Measurements from ENCODE around the gene MLLT1. TPM values are rescaled to one million over a fixed set of nuclear protein-coding genes. Genes with fewer than 3 reads are reported as not detected.

MLLT1 gene
- total and polyA plus RNA-seq, 2 of the 8 experiments (the other 6 are each of a cell fraction or from before 2014, with no cell fraction given): 18.8 to 45.1 TPM

- H3K56ac ChIP-seq (replicated peaks; ENCODE audit: insufficient read length, low read depth, low read length): no peak overlapping the region
- DNase-seq (ENCODE audit: low read depth in 1 of 2, low spot score in 2 of 2) (no peak), FAIRE-seq (no peak)
- H4K8ac ChIP-seq (ENCODE audit: extremely low read depth, insufficient read depth, low read length): no peak overlapping the region; the same call in 1 of the 2 replicates
- no peak overlapping the region for H2AFZ ChIP-seq (ENCODE audit: low read length)
- no peak overlapping the region for H3K27ac ChIP-seq (ENCODE audit: low read depth, low read length)
- no peak overlapping the region for H4K5ac ChIP-seq (ENCODE audit: insufficient read length, low read depth, low read length)
- no peak overlapping the region for H3K14ac ChIP-seq (ENCODE audit: insufficient read length)
- no peak overlapping the region for H2BK12ac ChIP-seq (ENCODE audit: low read depth, low read length)
- H2BK15ac ChIP-seq (ENCODE audit: low read length): no peak overlapping the region
- H2BK120ac ChIP-seq (replicated peaks; ENCODE audit: low read depth, low read length): no peak overlapping the region
- H3K4me1 ChIP-seq (replicated peaks in 1 of 4; ENCODE audit: control insufficient read depth in 3 of 4, insufficient read depth in 4 of 4, low read length in 3 of 4): peaks cover 0 to 3% (median 0%) of the 10 kb centered on the region in 4 experiments; a peak in 1 of 7 replicates
- H3K27me3 ChIP-seq (replicated peaks in 1 of 4; ENCODE audit: control insufficient read depth in 3 of 4, extremely low read depth in 1 of 4, insufficient read depth in 3 of 4, low read length in 3 of 4): no peaks in the 10 kb centered on the region
- peaks cover 15 to 28% of the 10 kb centered on the region in 2 experiments for H4K20me1 ChIP-seq (replicated peaks in 1 of 2; ENCODE audit: control insufficient read depth in 1 of 2, insufficient read depth in 2 of 2, low read length in 2 of 2)
- no peak overlapping the region for H3K4ac ChIP-seq (replicated peaks; ENCODE audit: insufficient read length, low read depth, low read length)
- H3K36me3 ChIP-seq (ENCODE audit: control insufficient read depth in 2 of 4, insufficient read depth in 4 of 4, low read length in 3 of 4): peaks cover 10 to 27% (median 15%) of the 10 kb centered on the region in 4 experiments; a peak in 6 of 8 replicates
- no peak overlapping the region for H2BK5ac ChIP-seq (ENCODE audit: low read depth, low read length)
- H2AK5ac ChIP-seq (ENCODE audit: low read depth, low read length): no peak overlapping the region
- no peak overlapping the region for H3K9ac ChIP-seq (replicated peaks in 1 of 4; ENCODE audit: extremely low read depth in 1 of 4, low read depth in 3 of 4, low read length in 3 of 4)
- peaks cover 4% of the 10 kb centered on the region; the same call in 1 of the 2 replicates for H3K23me2 ChIP-seq (ENCODE audit: low read depth, low read length)
- H2BK20ac ChIP-seq (ENCODE audit: low read length): no peak overlapping the region
- POLR2A ChIA-PET (ENCODE audit: partially characterized antibody): no interaction called here
- 99% methylated on average over 18 of the region's 18 CpGs; no CpG with 5 or more reads in 1 of the 2 experiments for WGBS, 2 experiments (ENCODE audit: extremely low coverage in 1 of 2, insufficient coverage in 1 of 2, insufficient read length in 1 of 2, insufficient replicate concordance in 2 of 2, low coverage in 1 of 2, low lambda C conversion rate in 2 of 2, missing lambda C conversion rate in 1 of 2)
- TF ChIP-seq EGR1 (IDR thresholded peaks at IDR 0.05; ENCODE audit: borderline replicate concordance, low read depth, low read length) (no peak), HDAC2 (IDR thresholded peaks at IDR 0.05; ENCODE audit: borderline replicate concordance in 1 of 2, low read depth in 2 of 2, low read length in 2 of 2) (no peak), POLR2A (IDR thresholded peaks at IDR 0.05; ENCODE audit: control extremely low read depth in 1 of 2, low read depth in 2 of 2, low read length in 2 of 2) (no peak), HDAC6 (IDR thresholded peaks at IDR 0.05; ENCODE audit: low read depth, low read length) (no peak), SAP30 (IDR thresholded peaks at IDR 0.05; ENCODE audit: insufficient read depth, insufficient replicate concordance, low read length) (no peak), SIRT6 (IDR thresholded peaks at IDR 0.05; ENCODE audit: low read length) (no peak), KDM1A (IDR thresholded peaks at IDR 0.05; ENCODE audit: borderline replicate concordance, low read length) (no peak), BRCA1 (IDR thresholded peaks at IDR 0.05; ENCODE audit: low read depth, low read length) (no peak), TCF12 (IDR thresholded peaks at IDR 0.05; ENCODE audit: low read depth, low read length) (no peak)
- CTCF ChIA-PET (ENCODE audit: partially characterized antibody): interaction anchor here (1.0 to 2.2 kb wide), 6 partner anchors 11 to 74 kb away, joined by 3 to 13 read pairs (median 4); no protein-coding TSS in a partner anchor
- H3K18ac ChIP-seq (ENCODE audit: extremely low read depth, low read length): no peak overlapping the region
- no peak overlapping the region for H3K23ac ChIP-seq (ENCODE audit: insufficient read length)
- H3K79me1 ChIP-seq (ENCODE audit: low read depth, low read length): peaks cover 15% of the 10 kb centered on the region
- H3K9me3 ChIP-seq (ENCODE audit: insufficient read depth in 2 of 2, low read depth in 1 of 2, low read length in 1 of 2): no peaks in the 10 kb centered on the region
- no peak overlapping the region for H3K4me2 ChIP-seq (ENCODE audit: insufficient read depth in 1 of 2, low read depth in 2 of 2, low read length in 2 of 2)
- H3K4me3 ChIP-seq (ENCODE audit: extremely low read depth in 1 of 4, insufficient read depth in 2 of 4, low read depth in 3 of 4, low read length in 4 of 4): no peak overlapping the region
- H4K91ac ChIP-seq (replicated peaks; ENCODE audit: insufficient read length, low read length): no peak overlapping the region
- peaks cover 0 to 17% of the 10 kb centered on the region in 2 experiments; a peak in 2 of 4 replicates for H3K79me2 ChIP-seq (ENCODE audit: control insufficient read depth in 1 of 2, insufficient read depth in 2 of 2, low read length in 2 of 2)
Observed at GRCh38 chr19:6225232-6225865, 54.4 kb downstream of the MLLT1 start.
